Measurements from ENCODE around the gene SPRED3.
"Not testable (repeated sequence)": the region's sequence is repeated elsewhere in the genome, so short reads cannot be mapped to it uniquely, and the experiment has no call there.

SPRED3 gene

DNA sequence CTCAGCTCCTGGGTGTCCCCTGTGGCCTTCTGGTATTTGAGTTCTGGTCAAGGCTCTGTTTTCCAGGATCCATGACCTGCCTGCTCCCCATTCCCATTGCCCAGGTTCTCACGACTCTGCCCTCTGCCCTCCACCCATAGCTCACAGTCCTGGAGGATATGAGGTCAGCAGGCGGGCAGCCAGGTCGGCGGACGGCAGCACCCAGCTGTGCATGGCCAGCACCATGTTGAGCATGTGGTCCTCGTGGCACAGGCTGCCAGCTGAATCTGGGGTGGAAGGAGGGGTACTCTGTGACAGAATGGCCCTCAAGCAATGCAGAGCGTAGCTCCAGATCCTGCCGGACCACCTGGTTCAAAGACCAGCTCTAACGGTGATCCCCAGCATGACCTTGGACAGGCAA, 32.4 kb downstream of the SPRED3 start:
- DNase-seq (ENCODE audit: low read depth in 2 of 2): no peak

GRCh38 chr19:38421856-38422255, 33.4 kb downstream of the SPRED3 start:
- DNase-seq (ENCODE audit: low read depth in 2 of 2): no peak

GRCh38 chr19:38422438-38422837, 33.9 kb downstream of the SPRED3 start:
- DNase-seq (ENCODE audit: low read depth in 2 of 2): no peak

GRCh38 chr19:38424272-38424671, 35.8 kb downstream of the SPRED3 start:
- no peak for DNase-seq (ENCODE audit: low read depth in 2 of 2)

GRCh38 chr19:38425222-38425809, 36.8 kb downstream of the SPRED3 start:
- no peak for DNase-seq (ENCODE audit: low read depth in 2 of 2)

GRCh38 chr19:38425810-38426466, 37.4 kb downstream of the SPRED3 start, which contains the start of gene RASGRP4:
RASGRP4 (minus strand) TSS chr19:38426219; CDS start chr19:38426091, 128 bp downstream.
- no peak for DNase-seq (ENCODE audit: low read depth in 2 of 2)

DNA sequence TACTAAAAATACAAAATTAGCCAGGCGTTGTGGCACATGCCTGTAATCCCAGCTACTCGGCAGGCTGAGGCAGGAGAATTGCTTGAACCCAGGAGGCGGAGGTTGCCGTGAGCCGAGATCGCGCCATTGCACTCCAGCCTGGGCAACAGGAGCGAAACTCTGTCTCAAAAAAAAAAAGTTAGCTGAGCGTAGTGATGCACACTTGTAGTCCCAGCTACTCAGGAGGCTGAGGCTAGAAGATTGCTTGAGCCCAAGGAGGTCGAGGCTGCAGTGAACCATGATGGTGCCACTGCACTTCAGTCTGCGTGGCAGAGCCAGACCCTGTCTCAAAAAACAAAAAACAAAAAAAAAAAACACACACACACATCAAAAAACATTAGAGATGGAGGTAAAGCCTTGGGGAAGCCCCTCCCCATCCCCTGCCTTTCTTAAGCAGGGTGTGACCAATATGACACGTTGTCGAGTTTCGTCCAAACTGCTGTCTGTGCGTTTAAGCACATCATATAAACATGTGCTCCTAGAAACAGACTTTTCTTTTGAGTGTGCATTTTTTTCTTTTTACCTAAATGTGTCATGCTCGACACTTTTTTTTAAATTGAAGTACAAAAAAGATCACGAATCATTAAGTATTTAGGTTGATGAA, 38.7 kb downstream of the SPRED3 start:
- DNase-seq (ENCODE audit: low read depth in 2 of 2): not testable (repeated sequence)

DNA sequence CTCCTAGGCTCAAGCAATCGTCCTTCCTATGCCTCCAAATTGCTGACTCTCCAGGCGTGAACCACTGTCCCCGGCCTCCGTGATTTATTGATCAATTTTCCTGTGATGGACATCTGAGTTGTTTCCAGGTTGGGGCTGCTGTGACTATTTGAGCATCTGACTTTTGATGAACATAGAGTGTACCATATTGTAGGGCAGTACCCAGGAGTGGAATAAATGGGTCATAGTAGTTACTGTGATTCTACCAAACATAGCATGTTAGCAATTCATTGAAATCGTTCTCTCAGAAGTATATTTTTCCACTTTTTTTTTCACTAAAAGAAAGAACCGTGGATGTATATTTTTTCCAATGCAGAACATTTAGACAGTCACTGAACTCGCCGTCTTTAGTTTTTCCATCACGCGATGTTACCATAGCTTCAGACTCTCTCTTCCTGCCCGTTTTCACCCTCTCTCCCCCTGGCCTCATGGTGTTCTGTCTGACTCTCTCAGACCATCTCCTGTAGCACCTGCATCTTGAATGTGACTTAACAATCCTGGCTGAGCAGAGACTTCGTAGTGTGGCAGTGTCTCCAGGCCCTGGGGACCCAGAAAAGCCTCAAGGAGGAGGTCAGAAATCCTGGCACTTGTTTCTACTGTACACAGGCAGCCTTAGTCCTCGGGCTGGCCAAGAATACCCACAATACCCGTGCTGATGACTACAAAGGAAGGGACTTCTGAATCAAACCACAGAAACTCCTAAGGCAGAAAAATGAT, 40.7 kb downstream of the SPRED3 start:
- no peak for DNase-seq (ENCODE audit: low read depth in 2 of 2)

DNA sequence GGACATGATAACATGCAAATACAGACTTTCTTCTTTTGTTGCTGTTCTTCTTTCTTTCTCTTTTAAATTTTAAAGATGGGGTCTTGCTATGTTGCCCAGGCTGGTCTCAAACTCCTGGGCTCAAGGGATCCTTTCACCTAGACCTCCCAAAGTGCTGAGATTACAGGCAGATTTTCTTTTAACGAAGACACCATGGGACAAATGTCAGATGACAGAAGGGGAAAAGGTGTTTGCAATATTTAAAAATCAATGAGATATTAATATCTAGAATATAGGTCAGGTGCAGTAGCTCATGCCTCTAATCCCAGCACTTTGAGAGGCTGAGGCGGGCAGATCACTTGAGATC, 41.3 kb downstream of the SPRED3 start:
- DNase-seq (ENCODE audit: low read depth in 2 of 2): no peak

GRCh38 chr19:38430931-38431330, 42.4 kb downstream of the SPRED3 start:
- no peak for DNase-seq (ENCODE audit: low read depth in 2 of 2)

- no peak for DNase-seq (ENCODE audit: low read depth in 2 of 2)
Observed at GRCh38 chr19:38433268-38433733, 44.8 kb downstream of the SPRED3 start, which contains the start of gene RYR1. RYR1 (plus strand) TSS chr19:38433691; CDS start chr19:38433830, 139 bp downstream.

- no peak for DNase-seq (ENCODE audit: low read depth in 2 of 2)
Observed at GRCh38 chr19:38434549-38435051, 46.1 kb downstream of the SPRED3 start.

- no peak for DNase-seq (ENCODE audit: low read depth in 2 of 2)
Observed at GRCh38 chr19:38437295-38437694, 48.8 kb downstream of the SPRED3 start.

GRCh38 chr19:38437917-38438316, 49.4 kb downstream of the SPRED3 start:
- no peak for DNase-seq (ENCODE audit: low read depth in 2 of 2)

GRCh38 chr19:38440592-38440991, 52.1 kb downstream of the SPRED3 start:
- no peak for DNase-seq (ENCODE audit: low read depth in 2 of 2)

GRCh38 chr19:38441657-38442348, 53.3 kb downstream of the SPRED3 start:
- DNase-seq (ENCODE audit: low read depth in 2 of 2): no peak

- no peak for DNase-seq (ENCODE audit: low read depth in 2 of 2)
Observed at GRCh38 chr19:38442736-38443135, 54.2 kb downstream of the SPRED3 start.

GRCh38 chr19:38443458-38443999, 55.0 kb downstream of the SPRED3 start:
- no peak for DNase-seq (ENCODE audit: low read depth in 2 of 2)

DNA sequence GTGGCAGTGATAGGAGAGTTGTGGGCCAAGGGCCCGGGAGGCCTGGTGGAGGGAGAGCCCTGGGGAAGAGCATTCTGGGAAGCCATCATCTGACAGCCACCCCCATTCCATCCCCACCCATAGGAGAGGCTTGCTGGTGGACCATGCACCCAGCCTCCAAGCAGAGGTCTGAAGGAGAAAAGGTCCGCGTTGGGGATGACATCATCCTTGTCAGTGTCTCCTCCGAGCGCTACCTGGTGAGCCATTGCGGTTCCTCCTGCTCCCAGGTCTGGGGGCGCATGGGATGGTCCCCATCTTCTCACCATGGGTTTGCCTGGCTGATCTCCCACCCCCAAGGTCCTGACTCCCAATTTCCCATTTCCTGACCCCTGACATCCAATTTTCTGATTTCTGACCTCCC, 55.5 kb downstream of the SPRED3 start:
- DNase-seq (ENCODE audit: low read depth in 2 of 2): no peak

- no peak for DNase-seq (ENCODE audit: low read depth in 2 of 2)
Observed at GRCh38 chr19:38445362-38445761, 56.9 kb downstream of the SPRED3 start.

- no peak for DNase-seq (ENCODE audit: low read depth in 2 of 2)
Observed at GRCh38 chr19:38448225-38448624, 59.7 kb downstream of the SPRED3 start.

Data from activated CD8-positive, alpha-beta memory T cell treated with anti-CD3 and anti-CD28 coated beads for 4 hours (primary cell).